Sciatic nerve (tissue), 2 donors: ENCODE data around the gene KCNA3. TPM values are rescaled to one million over a fixed set of nuclear protein-coding genes. Genes with fewer than 3 reads are reported as not detected.

ENCODE experiments used
- ATAC-seq: fragments of 200-7000 bp; cut with Tn5 transposase; one replicate; pipeline ENCODE4 v1.9.1; 2020; ENCODE audit warnings: mild to moderate bottlenecking, moderate library complexity
- DNase-seq: peaks from one replicate; pipeline ENCODE4 v3.0.0-alpha.2; 2020; ENCODE audit warnings: low spot score
- intact Hi-C: fragments of 100-400 bp; cut with DNase I; formaldehyde crosslinking; loops from one replicate; pipeline ENCODE4 v1.14.2; 2022
- total RNA-seq: library from RNA; stranded (reverse); fragmentation: NEBNext Ultra II Directional; extraction: Animal tissue kit (Norgen Biotek cat#: 25700); gene quantifications from one replicate; pipeline ENCODE4 v1.2.1, GENCODE V29; 2021
- donor health status: DM: no; HTN: no; CAD: no.
- donor health status: DM: no; HTN: no; CAD: no.

Gene KCNA3
- total RNA-seq, 1 donor from 2014 or later = 0.85 TPM

DNA sequence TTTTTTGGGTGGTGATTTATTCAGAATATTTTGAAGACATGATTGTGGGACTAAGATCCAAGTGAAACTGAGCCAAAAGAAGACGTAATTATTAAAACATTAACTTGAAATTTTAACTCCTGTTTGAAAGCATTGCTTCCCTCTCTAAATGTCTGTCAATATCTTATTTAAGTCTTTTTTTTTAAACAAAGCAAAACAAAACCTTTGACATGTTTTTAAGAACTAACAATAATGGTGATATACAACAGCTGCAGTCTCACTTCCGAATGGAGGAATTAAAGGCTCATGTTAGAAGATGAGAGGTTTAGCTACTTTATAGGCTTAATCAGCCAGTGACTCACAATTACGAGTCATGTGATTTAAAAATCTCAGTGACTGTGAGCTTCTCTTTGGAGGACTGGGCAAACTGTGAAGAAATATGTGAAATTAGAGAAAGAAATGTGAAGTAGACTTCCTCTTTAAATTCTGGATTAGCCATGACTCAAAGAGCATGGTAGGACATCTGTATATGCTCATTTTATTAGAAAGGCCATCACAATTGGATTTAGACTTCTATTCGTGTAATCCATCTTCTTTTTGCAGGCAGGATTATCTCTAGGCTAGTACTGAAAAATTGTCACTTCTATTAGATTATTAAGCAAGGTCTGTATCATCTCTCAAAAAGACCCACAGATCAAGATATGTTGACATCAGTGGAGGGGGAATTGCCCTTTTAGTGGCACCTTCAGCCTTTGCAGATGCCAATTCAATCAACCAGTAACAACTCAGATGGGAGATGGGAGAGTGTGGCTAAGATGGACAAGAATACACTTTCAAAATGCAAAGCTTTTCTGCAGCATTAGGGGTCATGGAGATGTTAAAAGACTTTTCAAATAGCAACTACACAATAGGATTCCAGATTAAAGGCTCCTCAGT is 28.7 kb downstream of the KCNA3 start:
- DNase-seq (no peak), ATAC-seq (peak; percentile 46)
- intact Hi-C loops = no loop called here

DNA sequence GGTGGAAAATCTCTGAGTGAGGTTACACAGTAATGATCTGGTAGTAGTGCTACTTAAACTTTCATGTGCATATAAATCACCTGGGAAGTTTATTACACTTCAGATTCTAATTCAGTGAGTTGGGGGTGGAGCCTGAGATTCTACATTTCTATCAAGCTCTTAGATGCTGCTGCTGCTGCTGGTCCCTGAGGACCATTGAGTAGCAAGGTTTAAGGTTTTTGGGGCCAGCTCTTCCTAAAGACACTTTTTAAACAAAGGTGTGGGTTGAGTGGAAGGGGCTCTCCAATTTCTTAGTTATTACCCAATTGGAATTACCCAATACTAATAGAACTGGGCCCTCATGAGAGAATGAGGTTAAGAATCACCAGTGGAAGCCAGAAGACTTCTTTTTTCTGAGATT is 29.5 kb downstream of the KCNA3 start:
- DNase-seq (no peak), ATAC-seq (no peak)
- intact Hi-C loops = no loop called here

DNA sequence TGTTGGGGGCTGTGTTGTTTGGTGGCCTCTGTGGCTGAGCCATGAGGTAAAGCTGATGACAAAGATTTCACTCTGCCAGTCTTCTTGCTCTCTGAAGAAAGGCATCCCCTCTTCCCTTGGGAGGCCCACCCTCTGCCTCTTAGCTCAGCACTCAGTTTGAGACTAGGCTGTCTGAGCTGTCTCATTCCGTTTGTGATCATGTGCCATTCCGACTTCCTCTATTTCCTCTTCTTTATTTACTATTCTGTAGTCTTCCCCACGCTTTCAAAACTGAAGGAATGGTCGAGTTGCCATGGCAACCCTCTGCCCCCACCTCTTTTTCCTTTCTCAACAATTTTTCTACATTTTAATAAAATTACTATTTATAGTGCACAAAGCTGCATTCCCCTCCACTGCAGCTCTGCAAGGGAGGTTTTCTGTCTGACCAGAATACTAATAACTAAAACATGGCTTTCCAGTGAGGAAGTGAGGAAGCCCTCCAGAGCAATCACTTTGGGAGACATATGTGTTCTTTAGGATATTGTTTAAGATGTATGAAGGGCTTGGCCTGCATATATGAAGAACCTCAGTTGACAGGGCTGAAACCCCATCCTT is 30.8 kb downstream of the KCNA3 start:
- DNase-seq (no peak), ATAC-seq (no peak)
- intact Hi-C loops = no loop called here

DNA sequence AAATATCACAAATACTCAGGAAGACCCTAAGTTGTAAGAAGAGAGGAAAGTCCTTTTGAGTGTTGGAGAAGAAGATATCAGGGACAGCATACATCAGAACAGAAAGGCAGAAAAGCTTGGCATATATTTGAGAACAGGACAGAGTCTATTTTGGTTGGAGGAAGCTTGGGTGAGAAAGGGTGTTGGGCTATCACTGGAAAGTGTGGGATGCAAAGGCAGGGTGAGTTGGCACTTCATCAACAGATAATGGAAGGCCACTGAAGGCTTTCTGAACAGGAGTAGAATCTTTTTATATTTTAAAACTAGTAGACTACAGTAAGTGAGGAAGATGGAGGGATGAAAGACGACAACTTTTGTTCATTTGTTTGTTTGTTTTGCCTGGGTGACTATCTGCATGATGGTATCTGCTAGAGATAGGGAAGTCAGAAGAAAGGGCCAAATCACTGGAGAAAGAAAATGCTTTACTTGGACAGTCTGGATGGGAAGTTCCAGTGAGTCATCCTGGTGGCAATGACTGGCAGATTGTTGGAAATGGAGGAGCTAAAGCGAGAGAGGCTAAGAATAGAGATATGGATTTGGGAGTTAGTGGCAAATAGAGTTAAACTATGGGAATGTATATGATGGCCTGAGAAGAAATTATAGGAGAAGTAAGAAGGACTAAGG is 34.9 kb downstream of the KCNA3 start:
- intact Hi-C loops = no loop called here
- ATAC-seq = no peak
- DNase-seq = no peak

DNA sequence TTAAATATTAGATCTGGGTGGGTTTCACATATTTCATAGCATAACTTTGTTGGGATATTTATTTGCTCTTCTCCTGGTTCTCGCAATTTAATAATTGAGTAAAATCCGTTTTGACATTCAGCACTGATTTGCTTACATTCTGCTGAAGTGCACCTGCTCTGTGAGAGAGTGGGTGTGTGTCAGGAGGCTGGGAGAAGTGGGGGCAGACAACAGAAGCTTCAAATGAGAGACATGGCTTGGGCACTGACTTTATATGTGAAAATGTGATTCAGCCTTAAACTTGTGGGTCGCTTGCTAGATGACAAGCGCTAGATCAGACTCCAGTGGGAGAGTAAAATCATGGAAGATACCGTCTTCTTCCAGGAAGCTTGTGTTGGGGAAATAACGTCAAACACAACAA is 36.2 kb downstream of the KCNA3 start:
- DNase-seq (no peak), ATAC-seq (no peak)
- intact Hi-C loops = no loop called here

DNA sequence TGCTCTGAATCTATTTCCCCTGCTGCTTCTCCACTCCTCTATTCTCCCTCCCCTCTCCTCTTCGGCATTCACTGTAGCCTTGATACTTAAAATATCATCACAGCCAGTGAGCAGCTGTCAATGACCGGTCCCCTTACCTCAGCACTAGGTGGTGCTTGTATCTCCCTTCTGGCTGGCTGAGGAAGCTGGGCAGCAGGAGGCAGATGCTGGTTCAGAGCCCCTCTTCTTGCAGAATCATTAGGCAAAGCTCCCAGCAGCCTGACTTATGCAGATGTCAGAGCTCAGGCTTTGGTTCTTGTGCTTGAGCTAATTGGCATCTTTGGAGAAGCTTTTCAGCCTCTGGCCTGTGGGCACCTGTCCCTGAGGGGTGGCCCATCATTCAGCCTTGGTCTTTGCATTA is 36.7 kb downstream of the KCNA3 start:
- no peak for DNase-seq
- no peak for ATAC-seq
- intact Hi-C loops = no loop called here

DNA sequence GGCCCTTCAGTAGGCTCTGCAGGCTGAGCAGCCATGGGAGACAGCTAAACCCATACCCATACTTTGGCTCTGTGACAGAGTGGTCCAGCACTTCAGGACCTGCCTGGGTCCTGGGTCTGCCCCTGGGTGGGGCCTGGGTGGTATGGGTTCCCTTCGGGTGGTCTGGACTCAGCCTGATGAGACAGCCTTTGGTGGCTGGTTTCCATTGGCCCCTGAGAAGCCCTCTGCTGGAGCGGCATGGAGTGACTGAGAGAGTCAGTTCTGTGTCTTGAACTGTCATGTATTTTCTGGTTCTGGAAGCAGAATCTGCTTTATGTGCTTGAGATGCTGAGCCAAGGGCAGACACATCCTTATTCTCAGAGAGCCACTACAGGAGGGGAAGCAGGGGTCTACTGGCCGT is 37.3 kb downstream of the KCNA3 start:
- DNase-seq (no peak), ATAC-seq (no peak)
- intact Hi-C loops = no loop called here

DNA sequence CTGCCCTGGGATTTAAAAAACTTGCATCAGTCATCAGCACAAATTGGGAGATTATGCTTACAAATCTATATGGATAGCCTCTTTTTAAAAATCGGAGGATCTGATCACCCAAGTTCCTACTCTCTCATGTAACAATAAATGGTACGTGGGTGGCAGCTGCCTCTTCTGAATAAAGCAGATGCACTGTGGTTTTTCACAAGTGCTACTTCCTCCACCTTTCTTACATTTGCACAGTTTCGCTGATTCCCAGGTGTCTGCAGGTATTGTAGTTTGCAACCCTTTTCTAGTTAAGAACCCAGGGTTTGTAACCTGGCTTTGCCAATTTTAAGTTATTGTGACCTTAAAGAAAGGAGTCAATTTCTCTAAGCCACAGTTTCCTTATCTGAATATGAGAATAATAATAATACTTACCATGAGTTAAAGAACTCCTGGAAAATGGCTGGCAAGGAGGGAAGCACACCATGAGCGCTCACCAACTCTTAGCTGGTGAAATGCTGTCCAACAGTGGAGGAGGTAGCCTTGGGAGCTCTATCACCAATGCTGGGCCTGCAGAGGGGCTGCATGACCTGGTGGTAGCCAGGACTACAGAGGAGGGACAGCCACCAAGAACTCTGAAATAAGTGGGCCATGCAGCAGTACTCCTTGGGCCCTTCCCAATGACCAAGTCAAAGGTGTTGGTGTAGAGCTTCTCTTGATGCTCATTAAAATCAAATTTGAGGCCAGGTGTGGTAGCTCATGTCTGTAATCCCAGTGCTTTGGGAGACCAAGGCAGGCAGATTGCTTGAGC is 38.4 kb downstream of the KCNA3 start:
- no peak for ATAC-seq
- no peak for DNase-seq
- intact Hi-C loops = no loop called here

DNA sequence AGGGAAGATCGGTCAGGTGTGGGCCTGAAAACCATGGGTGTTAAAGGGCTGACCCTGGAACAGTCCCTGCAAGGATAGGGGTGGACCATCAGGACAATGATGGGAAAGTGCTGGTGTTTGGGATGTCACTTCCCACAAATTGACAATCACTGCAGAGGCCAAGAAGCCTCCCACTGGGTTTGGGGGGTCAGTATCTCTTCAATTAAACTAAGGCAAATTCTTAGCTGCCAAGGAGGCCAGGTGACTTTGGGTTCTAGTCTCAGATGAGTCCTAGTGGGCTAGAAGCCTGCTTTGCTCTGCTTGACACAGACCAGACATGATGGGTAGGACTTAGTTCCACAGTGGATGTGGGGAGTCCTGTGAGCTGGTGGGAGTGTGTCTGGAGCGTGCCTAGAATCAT is 39.3 kb downstream of the KCNA3 start:
- intact Hi-C loops = no loop called here
- DNase-seq (no peak), ATAC-seq (no peak)

DNA sequence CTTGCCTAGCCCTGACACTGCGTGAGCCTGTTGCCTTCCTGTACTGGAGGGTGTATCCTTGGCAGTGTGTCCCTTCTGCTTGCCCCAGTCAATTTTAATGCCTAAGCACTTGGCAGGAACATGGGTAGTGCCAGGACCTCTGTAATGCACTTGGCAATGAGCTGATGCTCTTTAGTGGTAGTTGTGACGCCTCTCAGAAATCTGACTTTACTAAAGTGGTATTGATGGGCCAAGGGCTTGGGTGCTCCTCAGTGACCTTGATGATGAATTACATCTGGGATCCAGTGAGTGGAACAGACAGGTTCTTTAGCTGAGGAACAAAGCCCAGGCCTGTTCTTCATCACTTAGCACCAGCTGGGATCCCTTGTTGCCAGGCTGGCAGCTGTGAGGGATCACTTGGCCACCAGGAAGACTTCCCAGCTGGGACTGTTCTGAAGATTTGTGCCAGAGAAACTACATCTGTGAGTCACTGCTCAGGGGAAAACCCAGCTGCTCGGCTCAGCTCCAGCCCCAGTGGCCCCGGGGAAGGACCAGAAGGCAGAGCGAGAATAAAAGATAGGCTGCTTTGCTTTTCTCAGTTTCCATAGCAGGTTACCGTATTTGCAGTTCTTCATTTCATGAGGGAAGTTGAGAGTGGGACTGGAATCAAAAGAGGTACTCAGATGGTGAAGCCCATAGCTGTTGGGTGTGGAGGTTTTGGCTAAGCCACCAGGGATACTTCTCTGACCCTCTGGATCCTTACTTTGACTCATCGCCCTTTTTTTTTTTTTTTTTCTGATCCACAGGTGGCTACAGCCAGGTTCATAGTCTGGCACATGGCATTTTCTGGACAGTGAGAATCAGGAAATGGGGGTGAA is 40.1 kb downstream of the KCNA3 start:
- DNase-seq (no peak), ATAC-seq (peak; percentile 62)
- intact Hi-C loops = no loop called here

DNA sequence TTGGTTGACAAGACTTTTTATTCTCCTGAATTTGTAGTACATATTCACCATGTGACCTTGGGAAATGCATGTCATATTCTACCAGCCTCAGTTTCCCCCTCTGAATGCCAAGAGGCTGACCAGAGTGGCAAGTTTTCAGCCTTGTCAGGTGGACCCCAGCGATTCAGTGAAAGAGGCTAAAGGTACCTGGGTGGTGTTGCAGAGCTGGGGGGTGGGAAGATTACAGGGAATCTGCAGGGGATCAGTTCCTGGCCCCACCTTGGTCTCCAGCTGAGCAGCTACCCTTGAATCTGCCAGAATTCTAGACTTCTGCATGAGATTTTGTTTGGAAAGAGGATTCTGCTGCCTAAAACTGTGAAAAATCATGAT is 40.7 kb downstream of the KCNA3 start:
- no peak for ATAC-seq
- DNase-seq = no peak
- intact Hi-C loops = no loop called here

DNA sequence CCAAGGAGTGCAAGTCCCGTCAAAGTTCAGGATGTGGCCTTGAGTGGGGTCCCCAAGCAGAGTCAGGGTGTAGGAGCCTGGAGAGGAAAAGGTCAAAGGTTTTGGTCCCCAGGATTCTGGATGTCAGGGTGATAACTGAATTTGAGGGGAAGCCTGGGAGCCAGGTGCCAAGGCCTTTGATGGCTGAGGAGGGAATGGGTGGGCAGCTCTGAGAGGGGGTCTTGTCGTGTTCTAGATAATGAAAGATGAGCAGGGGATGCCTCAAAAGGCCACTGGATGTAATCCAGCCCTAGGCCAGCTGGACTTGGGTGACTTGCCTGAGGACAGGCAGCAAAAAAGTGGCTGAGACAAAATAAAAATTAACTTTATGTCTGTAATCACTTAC is 41.1 kb downstream of the KCNA3 start:
- DNase-seq = no peak
- intact Hi-C loops = no loop called here
- no peak for ATAC-seq

DNA sequence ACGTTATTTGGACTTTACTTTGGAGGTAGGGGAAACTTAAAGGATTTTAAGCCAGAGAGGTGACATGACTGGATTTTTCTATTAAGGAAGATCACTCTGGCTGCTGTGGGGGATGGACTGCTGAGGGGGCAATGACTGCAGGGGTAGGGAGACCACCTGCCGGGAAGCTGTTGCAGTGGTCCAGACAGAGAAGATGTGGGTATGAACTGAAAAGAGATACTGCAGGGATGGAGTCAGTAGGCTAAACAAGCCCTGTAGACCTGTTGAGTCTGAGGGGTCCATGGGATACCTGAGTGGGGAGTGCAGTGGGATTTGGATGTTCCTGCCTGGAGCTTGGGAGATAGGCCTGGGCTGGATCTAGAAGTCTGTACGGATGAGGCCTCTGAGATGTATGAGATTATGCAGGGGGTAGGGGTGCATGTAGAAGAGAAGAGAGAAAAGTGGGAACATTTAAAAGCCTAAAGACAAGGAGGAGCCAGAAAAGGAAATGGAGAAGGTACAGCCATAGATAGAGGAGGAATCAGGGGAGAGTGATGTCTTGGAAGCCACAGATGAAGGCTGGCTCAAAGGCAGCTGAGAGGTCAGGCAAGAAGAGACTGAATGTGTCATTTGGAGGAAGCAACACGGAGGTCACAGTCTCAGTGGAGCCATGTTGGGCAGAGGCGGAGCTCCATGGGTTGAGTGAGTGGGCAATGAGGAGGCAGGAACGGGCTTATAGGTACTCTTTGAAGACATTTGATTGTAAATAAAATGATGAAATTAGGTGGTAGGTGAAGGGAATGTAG is 42.7 kb downstream of the KCNA3 start:
- DNase-seq (no peak), ATAC-seq (no peak)
- intact Hi-C loops = no loop called here

DNA sequence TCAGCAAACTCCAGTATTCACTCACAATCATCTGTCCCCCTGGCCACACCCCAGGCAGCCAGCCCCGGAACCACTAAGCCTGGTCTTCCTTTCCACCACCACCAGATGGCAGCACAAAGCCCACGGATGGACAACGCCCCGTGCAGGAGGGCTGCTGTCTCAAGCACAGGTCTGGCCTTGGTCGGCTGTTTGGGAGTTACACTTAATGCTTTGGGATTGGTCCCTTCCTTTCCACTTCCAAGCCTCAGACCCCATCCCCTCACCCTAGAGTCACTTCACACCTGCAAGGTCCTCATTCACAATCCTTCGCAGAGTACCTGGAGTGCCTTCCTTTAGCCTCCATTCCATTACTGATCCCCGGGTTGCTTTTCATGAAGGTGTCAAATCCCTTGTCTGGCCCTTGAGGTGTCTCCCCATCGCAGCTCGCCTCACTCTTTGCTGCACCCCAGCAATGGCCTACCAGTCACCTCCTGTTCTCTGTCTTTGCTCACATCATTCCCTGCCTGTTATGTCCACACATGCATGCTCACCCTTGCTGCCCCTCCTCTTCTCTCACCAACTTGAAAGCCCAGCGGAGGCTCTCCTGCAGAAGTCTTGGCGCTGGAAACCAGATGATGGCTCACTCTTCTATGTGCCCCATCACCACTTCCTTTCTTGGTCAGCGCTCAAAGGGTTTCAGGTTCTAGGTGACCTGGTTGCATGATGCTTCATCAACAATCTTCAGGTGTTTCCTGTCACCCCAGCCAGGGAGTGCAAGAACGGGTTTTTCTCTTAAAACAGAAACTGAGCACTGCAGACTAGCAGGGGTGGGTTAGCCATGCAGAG is 43.7 kb downstream of the KCNA3 start:
- ATAC-seq (peak; percentile 70), DNase-seq (peak; percentile 81)
- intact Hi-C loops = no loop called here

DNA sequence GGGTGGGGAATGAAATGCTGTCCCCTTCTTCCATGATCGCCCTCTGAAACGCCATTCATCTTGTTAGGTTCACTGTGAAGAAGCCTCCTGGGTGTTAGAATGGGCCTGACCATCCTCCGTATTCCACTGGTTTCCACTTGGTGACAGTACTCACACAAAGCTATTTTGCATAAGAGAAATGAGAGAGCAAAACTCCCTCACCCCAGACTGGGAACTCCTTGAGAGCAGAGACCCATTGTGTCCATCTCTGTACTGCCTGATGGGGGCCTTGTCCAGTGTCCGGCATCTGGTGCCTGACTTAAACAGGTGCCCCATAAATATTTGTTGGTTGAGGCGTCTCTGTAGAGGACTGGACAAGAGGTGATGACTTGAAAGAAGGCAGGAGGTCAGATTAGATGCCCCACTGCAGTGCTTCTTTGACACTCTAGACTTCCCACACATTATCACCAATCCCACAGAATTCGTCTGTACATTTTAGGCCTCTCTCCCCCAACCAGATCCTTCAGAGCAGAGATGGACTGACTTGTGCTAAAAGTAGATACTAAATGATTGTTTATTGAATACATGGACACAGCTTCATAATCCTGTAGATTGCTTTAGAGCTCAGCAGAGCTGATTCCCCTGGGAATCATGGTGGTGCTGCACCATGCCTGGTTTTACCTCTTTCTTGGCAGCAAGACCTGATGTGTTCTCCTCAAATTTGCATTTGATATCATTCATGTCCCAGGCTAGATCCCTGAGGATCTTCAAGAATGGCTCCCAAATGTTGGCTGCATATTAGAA is 46.2 kb downstream of the KCNA3 start:
- ATAC-seq = no peak
- intact Hi-C loops = loop anchor here (10.0 kb wide), 1 partner anchor 136 kb away; no protein-coding TSS in a partner anchor
- no peak for DNase-seq

DNA sequence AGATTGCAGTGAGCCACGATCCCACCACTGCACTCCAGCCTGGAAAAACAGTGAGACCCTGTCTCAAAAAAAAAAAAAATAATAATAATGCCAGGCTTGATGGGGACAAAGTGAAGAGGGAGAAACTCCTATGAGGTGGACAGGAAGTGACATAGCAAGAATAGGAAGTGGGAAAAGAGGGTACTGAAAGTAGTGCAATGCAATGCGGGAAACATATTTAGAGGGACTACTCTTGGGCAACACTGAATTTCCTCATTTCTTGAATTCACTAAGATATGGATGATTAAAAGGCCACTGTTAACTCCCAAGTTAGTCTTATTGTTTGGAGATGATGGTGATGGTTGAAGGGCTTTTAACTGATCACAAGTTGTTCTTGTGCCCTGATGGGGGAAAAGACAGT is 47.0 kb downstream of the KCNA3 start:
- intact Hi-C loops = loop anchor here (10.0 kb wide), 1 partner anchor 137 kb away; no protein-coding TSS in a partner anchor
- DNase-seq = no peak
- ATAC-seq = no peak
